ENCODE results near the gene PLEKHJ1. TPM values are rescaled to one million over a fixed set of nuclear protein-coding genes. Genes with fewer than 3 reads are reported as not detected.

PLEKHJ1 gene
- total and polyA plus RNA-seq, 2 experiments from 2014 or later = 255 to 342 TPM

GRCh38 chr19:2210206-2210605 lies 25.9 kb downstream of the PLEKHJ1 start:
- Histone ChIP-seq H3K27ac (no peak overlapping the region), H3K36me3 (peaks cover 13% of the 10 kb centered on the region), H3K4me1 (ENCODE audit: low read depth) (no peaks in the 10 kb centered on the region)

GRCh38 chr19:2209408-2209807 lies 26.7 kb downstream of the PLEKHJ1 start:
- TF ChIP-seq CTCF (IDR thresholded peaks at IDR 0.05; ENCODE audit: low read depth, low read length) = no peak
- Histone ChIP-seq H3K4me3 (no peak overlapping the region), H3K27ac (peak overlapping the region; percentile 17), H3K9me3 (ENCODE audit: low read depth) (no peaks in the 10 kb centered on the region), H3K4me1 (ENCODE audit: low read depth) (no peaks in the 10 kb centered on the region), H3K36me3 (peaks cover 13% of the 10 kb centered on the region), H3K27me3 (no peaks in the 10 kb centered on the region)
- DNase-seq (ENCODE audit: low read depth in 1 of 2, low spot score in 1 of 2) = no peak

More at GRCh38 chr19:2210206-2210605, 25.9 kb downstream of the PLEKHJ1 start:
- DNase-seq (ENCODE audit: low read depth in 1 of 2, low spot score in 1 of 2) = no peak
- no peak for TF ChIP-seq CTCF (IDR thresholded peaks at IDR 0.05; ENCODE audit: low read depth, low read length)
- H3K4me3 ChIP-seq = no peak overlapping the region
- H3K27me3 ChIP-seq = no peaks in the 10 kb centered on the region
- H3K9me3 ChIP-seq (ENCODE audit: low read depth) = no peaks in the 10 kb centered on the region

DNA sequence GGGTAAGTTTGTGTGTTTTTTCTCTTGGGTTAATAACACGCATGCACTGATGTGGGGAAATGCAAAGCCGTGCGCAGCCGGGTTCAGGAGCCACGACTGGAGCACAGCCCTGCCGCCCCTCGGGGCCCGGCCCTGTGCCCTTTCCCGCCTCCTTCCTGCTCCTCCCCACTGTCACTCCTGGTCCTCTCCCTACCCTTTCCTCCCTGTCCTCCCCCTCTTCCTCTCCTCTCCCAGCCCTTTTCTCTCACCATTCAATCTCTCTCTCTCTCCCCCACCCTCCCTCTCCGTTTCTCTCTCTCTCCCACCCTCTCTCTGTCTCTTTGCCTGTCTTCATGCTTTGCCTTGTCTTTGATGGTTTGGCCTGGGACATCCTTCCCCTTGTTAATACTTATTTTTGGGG lies 27.2 kb downstream of the PLEKHJ1 start:
- no peaks in the 10 kb centered on the region for H3K27me3 ChIP-seq
- H3K4me3 ChIP-seq = no peak overlapping the region
- H3K27ac ChIP-seq = peak overlapping the region; percentile 43
- no peaks in the 10 kb centered on the region for H3K9me3 ChIP-seq (ENCODE audit: low read depth)
- no peaks in the 10 kb centered on the region for H3K4me1 ChIP-seq (ENCODE audit: low read depth)
- no peak for TF ChIP-seq CTCF (IDR thresholded peaks at IDR 0.05; ENCODE audit: low read depth, low read length)
- H3K36me3 ChIP-seq = peaks cover 13% of the 10 kb centered on the region
- DNase-seq (ENCODE audit: low read depth in 1 of 2, low spot score in 1 of 2) = no peak

DNA sequence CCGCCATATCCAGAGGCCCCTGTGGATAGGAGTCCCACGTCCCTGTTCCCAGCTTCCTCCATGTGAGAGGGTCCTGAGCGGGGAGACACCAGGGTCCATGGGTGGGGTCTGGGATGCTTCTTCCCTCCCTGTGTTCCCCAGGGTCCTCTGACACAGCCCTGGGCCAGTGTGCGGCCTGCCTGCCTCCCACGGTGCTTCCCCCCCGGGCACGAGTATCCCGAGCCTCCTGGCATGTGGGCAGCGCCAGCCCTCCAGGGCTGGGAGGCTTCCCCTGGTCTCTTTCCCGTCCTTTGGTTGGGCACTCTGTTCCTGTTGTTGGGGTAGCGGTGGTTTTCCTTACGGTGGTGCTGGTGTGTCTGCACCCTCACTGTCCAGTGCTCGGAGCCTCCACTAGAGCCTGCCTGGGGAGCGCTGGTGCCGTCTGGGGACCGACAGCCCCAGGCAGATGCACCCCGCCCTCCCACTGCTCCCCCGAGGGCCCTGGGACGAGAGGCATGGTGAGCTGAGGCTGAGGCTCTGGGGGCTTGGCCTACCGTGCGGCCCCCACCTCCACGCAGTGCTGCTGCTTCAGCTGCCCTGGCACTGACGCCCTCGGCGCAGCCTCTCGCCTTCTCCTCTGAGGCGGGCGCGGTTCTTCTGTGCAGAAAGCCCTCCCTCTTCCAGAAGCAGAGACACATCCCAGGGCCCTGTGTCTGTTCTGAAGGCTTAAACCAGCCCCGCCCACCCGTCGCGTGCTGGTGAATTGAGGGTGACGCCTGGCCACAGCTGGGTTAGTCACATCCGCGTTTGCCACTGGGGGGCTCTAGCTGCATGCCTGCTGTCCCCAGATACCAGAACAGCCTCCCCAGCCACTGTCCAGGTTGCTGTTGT lies 27.9 kb downstream of the PLEKHJ1 start:
- peaks cover 13% of the 10 kb centered on the region for H3K36me3 ChIP-seq
- H3K27ac ChIP-seq = peak overlapping the region; percentile 43
- H3K4me3 ChIP-seq = no peak overlapping the region
- no peaks in the 10 kb centered on the region for H3K4me1 ChIP-seq (ENCODE audit: low read depth)
- TF ChIP-seq CTCF (IDR thresholded peaks at IDR 0.05; ENCODE audit: low read depth, low read length) = peak; percentile 22
- H3K9me3 ChIP-seq (ENCODE audit: low read depth) = no peaks in the 10 kb centered on the region
- peak; percentile 12 to 57 for DNase-seq (ENCODE audit: low read depth in 1 of 2, low spot score in 1 of 2)
- no peaks in the 10 kb centered on the region for H3K27me3 ChIP-seq

DNA sequence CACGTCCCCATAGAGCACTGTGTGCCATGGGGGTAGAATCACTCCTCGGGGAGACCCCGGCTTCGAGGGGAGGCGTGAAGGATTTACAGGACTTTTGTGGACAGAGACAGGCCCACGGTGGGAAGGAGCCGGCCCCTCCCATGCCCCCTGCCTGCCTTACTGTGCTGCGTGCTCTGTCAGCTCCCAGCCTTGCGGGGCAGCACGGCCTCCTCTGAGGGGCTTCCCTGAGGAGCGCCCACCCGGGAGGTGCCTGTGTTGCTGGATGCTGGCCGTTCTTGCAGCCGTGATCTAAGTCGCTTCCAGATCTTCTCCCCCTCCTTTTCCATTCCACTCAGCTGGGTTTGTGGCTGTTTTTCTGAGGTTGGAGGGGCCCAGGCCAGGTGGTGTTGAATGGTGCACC lies 29.1 kb downstream of the PLEKHJ1 start:
- no peaks in the 10 kb centered on the region for H3K4me1 ChIP-seq (ENCODE audit: low read depth)
- H3K9me3 ChIP-seq (ENCODE audit: low read depth) = no peaks in the 10 kb centered on the region
- H3K27ac ChIP-seq = no peak overlapping the region
- no peak for TF ChIP-seq CTCF (IDR thresholded peaks at IDR 0.05; ENCODE audit: low read depth, low read length)
- no peaks in the 10 kb centered on the region for H3K27me3 ChIP-seq
- H3K36me3 ChIP-seq = peaks cover 13% of the 10 kb centered on the region
- DNase-seq (ENCODE audit: low read depth in 1 of 2, low spot score in 1 of 2) = no peak
- H3K4me3 ChIP-seq = no peak overlapping the region
